HUES64 (cell line): ENCODE results near the gene FBXL20.
"Not testable (repeated sequence)": the region's sequence is repeated elsewhere in the genome, so short reads cannot be mapped to it uniquely, and the experiment has no call there.

Experiments used
- H3K27ac ChIP-seq: 2 replicates; pipeline ENCODE4 v1.7.0; 2013; ENCODE audit warnings: low read depth, low read length, inconsistent platforms
- H3K27me3 ChIP-seq: 2 replicates; pipeline ENCODE4 v1.6.1; 2013; ENCODE audit warnings: mild to moderate bottlenecking, low read length; ENCODE audit not compliant: insufficient read depth
- H3K36me3 ChIP-seq: 2 replicates; pipeline ENCODE4 v1.6.1; 2013; ENCODE audit warnings: mild to moderate bottlenecking, low read length; ENCODE audit not compliant: insufficient read depth
- H3K4me1 ChIP-seq: 2 replicates; pipeline ENCODE4 v1.6.1; 2013; ENCODE audit warnings: mild to moderate bottlenecking, low read length, moderate library complexity; ENCODE audit not compliant: insufficient read depth
- H3K4me3 ChIP-seq: 2 replicates; pipeline ENCODE4 v1.5.1; 2013; ENCODE audit warnings: mild to moderate bottlenecking, low read length, moderate library complexity
- H3K9ac ChIP-seq: 2 replicates; pipeline ENCODE4 v1.6.1; 2013; ENCODE audit warnings: mild to moderate bottlenecking, low read depth, low read length
- H3K9me3 ChIP-seq: 2 replicates; pipeline ENCODE4 v1.6.1; 2013; ENCODE audit warnings: low read depth, low read length; ENCODE audit not compliant: insufficient read depth
- WGBS: fragments of 150-250, 120-280 bp; methylation state at CpG from one replicate; pipeline ENCODE4 v1.1.7; 2013; ENCODE audit warnings: missing lambda C conversion rate; 5-methylcytosine and 5-hydroxymethylcytosine counted together

Gene FBXL20

DNA sequence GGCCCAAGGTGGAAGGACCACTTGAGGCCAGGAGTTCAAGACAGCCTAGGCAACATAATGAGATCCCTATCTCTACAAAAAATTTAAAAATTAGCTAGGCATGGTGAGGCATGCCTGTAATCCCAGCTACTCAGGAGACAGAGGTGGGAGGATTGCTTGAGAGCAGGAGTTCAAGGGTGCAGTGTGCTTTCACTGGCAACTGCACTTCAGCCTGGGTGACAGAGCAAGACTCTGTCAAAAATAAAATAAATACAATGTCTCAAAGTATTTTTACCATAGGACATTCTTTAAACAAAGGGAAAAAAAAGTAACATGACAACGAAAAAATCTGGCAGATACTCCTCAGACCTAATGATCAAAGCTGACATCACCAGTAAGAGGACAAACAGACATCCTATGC lies 72.6 kb downstream of the FBXL20 start:
- Histone ChIP-seq H3K4me1 (no peaks in the 10 kb centered on the region), H3K27me3 (no peaks in the 10 kb centered on the region), H3K4me3 (no peak overlapping the region), H3K36me3 (no peaks in the 10 kb centered on the region), H3K27ac (no peak overlapping the region), H3K9me3 (no peaks in the 10 kb centered on the region), H3K9ac (no peak overlapping the region)
- WGBS = 67% methylated on average over 1 of the region's 1 CpG

DNA sequence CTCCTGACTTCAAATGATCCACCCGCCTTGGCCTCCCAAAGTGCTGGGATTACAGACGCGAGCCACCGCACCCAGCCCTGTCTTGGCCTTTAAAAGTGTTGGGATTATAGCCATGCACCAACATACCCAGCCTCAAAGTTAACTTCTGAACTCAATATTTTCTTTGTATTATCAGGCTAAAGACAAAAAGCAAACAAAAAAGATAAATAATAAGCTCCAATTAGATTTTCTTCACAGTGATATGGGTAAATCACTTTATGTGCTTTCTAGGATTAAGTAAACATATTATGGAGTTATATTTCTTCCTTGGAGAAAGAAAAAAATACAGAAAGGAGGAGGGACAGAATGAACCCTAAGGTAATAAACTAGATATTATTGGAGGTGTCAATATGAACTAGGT lies 74.3 kb downstream of the FBXL20 start:
- H3K4me3 ChIP-seq = no peak overlapping the region
- H3K9ac ChIP-seq = no peak overlapping the region
- H3K4me1 ChIP-seq = no peaks in the 10 kb centered on the region
- no peaks in the 10 kb centered on the region for H3K9me3 ChIP-seq
- H3K27ac ChIP-seq = no peak overlapping the region
- 95% methylated on average over 4 of the region's 4 CpGs for WGBS
- H3K27me3 ChIP-seq = no peaks in the 10 kb centered on the region
- H3K36me3 ChIP-seq = no peaks in the 10 kb centered on the region

DNA sequence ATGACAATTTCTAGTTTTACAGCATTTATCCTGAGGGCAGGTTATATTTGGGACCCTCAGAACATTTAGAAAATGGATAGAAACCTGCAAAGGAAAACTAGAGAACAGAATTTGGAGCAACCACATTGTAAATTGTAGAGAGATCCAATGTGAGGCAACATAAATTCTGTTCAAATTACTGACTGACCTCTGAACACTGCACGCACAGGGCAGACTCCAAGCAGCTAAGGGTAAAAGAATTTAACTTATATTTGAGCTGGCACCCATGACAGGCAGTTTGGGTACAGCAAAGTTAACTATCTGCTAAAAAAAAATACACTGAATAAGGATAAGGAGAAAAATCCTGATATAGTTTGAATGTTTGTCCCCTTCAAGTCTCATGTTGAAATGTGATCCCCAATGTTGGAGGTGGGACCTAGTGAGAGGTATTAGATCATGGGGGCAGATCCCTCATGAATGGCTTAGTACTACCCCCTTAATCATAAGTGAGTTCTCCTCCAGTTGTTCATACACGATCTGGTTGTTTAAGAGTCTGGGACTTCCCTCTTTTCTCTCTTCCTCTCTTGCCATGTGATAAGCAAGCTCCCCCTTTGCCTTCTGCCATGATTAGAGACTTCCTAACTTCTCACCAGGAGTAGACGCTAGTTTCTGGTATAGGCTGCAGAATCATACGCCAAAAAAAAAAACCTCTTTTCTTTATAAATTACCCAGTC lies 75.7 kb downstream of the FBXL20 start:
- H3K27ac ChIP-seq = no peak overlapping the region
- H3K4me3 ChIP-seq = no peak overlapping the region
- no peaks in the 10 kb centered on the region for H3K9me3 ChIP-seq
- H3K27me3 ChIP-seq = no peaks in the 10 kb centered on the region
- H3K4me1 ChIP-seq = no peaks in the 10 kb centered on the region
- H3K36me3 ChIP-seq = no peaks in the 10 kb centered on the region
- 95% methylated on average over 4 of the region's 4 CpGs for WGBS
- H3K9ac ChIP-seq = no peak overlapping the region

DNA sequence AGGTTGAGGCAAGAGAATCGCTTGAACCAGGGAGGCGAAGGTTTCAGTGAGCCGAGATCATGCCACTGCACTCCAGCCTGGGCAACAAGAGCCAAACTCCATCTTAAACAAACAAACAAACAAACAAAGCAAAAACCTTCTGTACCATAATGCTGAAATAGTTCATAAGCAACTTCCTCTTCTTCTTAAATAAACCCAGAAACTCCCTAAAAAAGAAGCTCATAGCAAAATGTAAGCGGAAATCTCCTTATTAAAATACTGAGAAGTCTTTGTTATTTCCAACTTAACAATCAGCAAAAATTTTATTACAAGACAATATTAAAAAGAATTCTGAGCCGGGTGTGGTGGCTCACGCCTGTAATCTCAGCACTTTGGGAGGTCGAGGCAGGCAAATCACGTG lies 82.8 kb downstream of the FBXL20 start:
- Histone ChIP-seq H3K4me3 (no peak overlapping the region), H3K9ac (no peak overlapping the region), H3K36me3 (no peaks in the 10 kb centered on the region), H3K27me3 (no peaks in the 10 kb centered on the region), H3K27ac (no peak overlapping the region), H3K4me1 (no peaks in the 10 kb centered on the region), H3K9me3 (no peaks in the 10 kb centered on the region)
- 94% methylated on average over 8 of the region's 8 CpGs for WGBS

DNA sequence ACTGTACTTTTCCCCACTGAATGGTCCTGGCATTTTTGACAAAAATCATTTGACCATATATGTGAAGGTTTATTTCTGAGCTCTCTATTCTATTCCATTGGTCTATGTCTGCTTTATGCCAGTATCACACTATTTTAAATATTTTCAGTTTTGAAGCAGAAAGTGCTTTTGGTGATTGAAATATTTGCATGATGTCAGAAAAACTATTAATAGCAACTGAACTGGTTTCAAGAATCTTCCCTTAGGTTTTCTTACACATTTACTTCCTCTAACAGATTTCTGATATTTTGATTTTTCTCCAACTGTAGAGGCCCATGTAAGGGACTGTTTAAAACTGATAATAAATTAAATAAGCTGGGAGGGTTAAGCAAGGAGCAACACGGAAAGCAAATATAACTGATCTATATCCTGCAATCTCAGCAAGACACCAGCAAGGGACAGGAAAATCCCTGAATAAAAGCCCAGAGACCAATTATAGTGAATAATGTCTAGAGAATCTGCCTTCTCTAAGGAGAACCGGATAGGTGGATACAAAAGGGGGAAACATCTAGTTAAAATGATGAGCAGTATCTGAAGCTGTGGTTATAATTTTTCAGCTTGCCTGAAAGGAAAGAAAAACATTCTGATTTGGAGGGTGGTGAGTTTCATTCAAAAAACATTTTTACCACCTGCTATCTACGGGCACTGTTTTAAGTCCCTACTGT lies 94.8 kb downstream of the FBXL20 start:
- no peak overlapping the region for H3K9ac ChIP-seq
- 90% methylated on average over 3 of the region's 3 CpGs for WGBS
- H3K4me1 ChIP-seq = peaks cover 7% of the 10 kb centered on the region; the same call in 1 of the 2 replicates
- no peak overlapping the region for H3K4me3 ChIP-seq
- H3K27me3 ChIP-seq = no peaks in the 10 kb centered on the region
- no peaks in the 10 kb centered on the region for H3K9me3 ChIP-seq
- no peak overlapping the region for H3K27ac ChIP-seq
- H3K36me3 ChIP-seq = no peaks in the 10 kb centered on the region

DNA sequence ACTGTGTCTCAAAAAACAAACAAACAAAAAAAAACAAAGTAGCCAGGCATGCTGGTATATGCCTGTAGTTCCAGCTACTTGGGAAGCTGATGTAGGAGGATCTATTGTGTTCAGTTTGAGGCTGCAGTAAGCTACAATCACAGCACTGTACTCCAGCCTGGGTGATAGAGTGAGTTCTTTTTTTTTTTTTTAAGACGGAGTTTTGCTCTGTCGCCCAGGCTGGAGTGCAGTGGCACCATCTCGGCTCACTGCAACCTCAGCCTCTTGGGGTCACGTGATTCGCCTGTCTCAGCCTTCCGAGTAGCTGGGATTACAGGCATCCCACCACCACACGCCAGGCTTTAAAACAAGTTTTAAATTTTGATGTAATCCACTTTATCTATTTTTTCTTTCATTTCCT lies 95.4 kb downstream of the FBXL20 start:
- H3K27ac ChIP-seq = no peak overlapping the region

DNA sequence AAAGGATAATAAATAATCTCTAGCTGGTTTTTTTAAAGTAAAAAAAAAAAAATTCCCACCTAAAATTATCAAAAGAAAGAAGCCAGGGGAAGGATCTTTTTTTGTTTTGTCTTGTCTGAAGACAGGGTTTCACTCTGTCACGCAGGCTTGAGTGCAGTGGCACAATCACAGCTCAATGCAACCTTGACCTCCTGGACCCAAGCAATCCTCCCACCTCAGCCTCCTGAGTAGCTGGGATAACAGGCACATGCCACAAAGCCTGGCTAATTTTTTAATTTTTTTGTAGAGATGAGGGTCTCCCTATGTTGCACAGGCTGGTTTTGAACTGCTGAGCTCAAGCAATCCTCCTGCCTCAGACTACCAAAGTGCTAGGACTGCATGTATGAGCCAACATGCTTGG lies 97.2 kb downstream of the FBXL20 start:
- H3K9ac ChIP-seq = no peak overlapping the region
- H3K27ac ChIP-seq = no peak overlapping the region
- no peaks in the 10 kb centered on the region for H3K27me3 ChIP-seq
- H3K4me1 ChIP-seq = peaks cover 7% of the 10 kb centered on the region; the same call in 1 of the 2 replicates
- no peaks in the 10 kb centered on the region for H3K36me3 ChIP-seq
- no peaks in the 10 kb centered on the region for H3K9me3 ChIP-seq
- 100% methylated on average over 1 of the region's 1 CpG for WGBS
- H3K4me3 ChIP-seq = no peak overlapping the region

More for the DNA sequence above, 95.4 kb downstream of the FBXL20 start:
- H3K36me3 ChIP-seq = no peaks in the 10 kb centered on the region
- no peaks in the 10 kb centered on the region for H3K9me3 ChIP-seq
- peaks cover 7% of the 10 kb centered on the region; the same call in 1 of the 2 replicates for H3K4me1 ChIP-seq
- no peaks in the 10 kb centered on the region for H3K27me3 ChIP-seq
- 69% methylated on average over 7 of the region's 7 CpGs for WGBS
- no peak overlapping the region for H3K4me3 ChIP-seq
- no peak overlapping the region for H3K9ac ChIP-seq

DNA sequence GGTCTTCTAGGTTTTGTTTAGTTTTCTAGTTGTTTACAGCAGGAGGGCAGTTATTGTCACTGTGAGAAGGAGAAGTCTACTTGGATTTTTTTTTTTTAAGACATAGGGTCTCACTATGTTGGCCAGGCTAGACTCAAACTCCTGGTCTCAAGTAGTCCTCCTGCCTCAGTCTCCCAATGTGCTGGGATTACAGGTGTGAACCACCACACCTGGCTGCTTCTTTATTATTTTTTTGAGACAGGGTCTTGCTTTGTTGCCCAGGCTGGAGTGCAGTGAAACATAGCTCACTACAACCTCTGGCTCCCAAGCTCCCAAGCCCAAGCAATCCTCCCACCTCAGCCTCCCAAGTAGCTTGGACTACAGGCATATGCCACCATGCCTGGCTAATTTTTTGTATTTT lies 107.4 kb downstream of the FBXL20 start:
- Histone ChIP-seq H3K36me3 (peaks cover 29% of the 10 kb centered on the region), H3K9ac (no peak overlapping the region), H3K27ac (no peak overlapping the region), H3K4me3 (no peak overlapping the region), H3K4me1 (no peaks in the 10 kb centered on the region), H3K9me3 (no peaks in the 10 kb centered on the region), H3K27me3 (no peaks in the 10 kb centered on the region)

DNA sequence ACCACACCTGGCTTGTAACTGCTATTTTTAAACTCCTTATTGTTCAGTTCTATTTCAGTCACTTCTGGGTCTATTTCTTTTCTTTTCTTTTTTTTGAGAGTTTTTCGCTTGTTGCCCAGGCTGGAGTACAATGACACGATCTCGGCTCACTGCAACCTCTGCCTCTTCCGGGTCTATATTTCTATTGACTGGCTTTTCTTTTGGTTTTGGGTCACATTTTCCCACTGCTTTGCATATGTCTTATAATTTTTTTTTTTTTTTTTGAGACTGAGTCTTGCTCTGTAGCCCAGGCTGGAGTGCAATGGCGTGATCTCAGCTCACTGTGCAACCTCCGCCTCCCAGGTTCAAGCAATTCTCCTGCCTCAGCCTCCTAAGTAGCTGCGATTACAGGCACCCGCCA lies 108.9 kb downstream of the FBXL20 start:
- not testable (repeated sequence) for H3K27me3 ChIP-seq, H3K4me3 ChIP-seq, H3K4me1 ChIP-seq, H3K27ac ChIP-seq, H3K9ac ChIP-seq, H3K9me3 ChIP-seq
- 97% methylated on average over 8 of the region's 8 CpGs for WGBS
- peaks cover 17% of the 10 kb centered on the region for H3K36me3 ChIP-seq

DNA sequence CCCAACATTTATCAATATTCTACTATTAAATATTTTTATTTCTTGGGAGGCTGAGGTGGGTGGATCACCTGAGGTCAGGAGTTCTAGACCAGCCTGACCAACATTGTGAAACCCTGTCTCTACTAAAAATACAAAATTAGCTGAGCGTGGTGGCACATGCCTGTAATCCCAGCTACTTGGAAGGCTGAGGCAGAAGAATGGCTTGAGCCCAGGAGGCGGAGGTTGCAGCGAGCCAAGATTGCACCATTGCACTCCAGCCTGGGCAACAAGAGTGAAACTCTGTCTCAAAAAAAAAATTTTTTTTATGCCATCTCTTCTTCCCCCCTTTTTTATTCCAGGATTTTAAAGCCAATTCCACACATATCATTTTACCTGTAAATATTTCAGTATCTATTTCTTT lies 114.9 kb downstream of the FBXL20 start:
- H3K27me3 ChIP-seq, H3K4me3 ChIP-seq, H3K9me3 ChIP-seq, H3K36me3 ChIP-seq, H3K9ac ChIP-seq, H3K27ac ChIP-seq, H3K4me1 ChIP-seq: not testable (repeated sequence)
- WGBS = 95% methylated on average over 3 of the region's 3 CpGs

DNA sequence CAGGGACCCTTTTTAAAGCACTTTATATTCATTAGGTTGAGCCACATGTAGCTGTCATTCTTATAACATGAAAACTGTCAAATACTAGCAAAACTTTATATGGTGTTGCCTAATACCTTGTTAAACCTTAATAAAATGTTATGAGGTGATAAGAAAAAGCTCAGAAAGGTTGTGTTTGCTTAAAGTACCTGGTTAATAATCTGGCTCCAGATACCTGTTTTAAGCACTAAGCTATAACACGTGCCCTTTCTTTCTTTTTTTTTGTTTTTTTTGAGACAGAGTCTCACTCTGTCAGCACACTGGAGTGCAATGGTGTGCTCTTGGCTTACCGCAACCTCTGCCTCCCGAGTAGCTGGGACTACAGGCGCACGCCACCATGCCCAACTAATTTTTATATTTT lies 116.7 kb downstream of the FBXL20 start:
- Histone ChIP-seq H3K27me3 (no peaks in the 10 kb centered on the region), H3K27ac (no peak overlapping the region), H3K4me3 (no peak overlapping the region), H3K9me3 (no peaks in the 10 kb centered on the region), H3K36me3 (no peaks in the 10 kb centered on the region; the same call in 1 of the 2 replicates), H3K9ac (no peak overlapping the region), H3K4me1 (peaks cover 3% of the 10 kb centered on the region; the same call in 1 of the 2 replicates)
- WGBS = 92% methylated on average over 5 of the region's 5 CpGs
